HUES48 (cell line): ENCODE results near the gene WNT10A.
A peak's percentile ranks its signal among the peaks of the same experiment; 100 is the strongest.

Experiments
- H3K27ac ChIP-seq: one replicate; pipeline ENCODE4 v1.7.0; 2013; ENCODE audit warnings: low read depth, low read length, inconsistent platforms
- H3K27me3 ChIP-seq: 2 replicates; pipeline ENCODE4 v1.6.1; 2013; ENCODE audit warnings: mild to moderate bottlenecking, low read length; ENCODE audit not compliant: control insufficient read depth, insufficient read depth
- H3K36me3 ChIP-seq: 2 replicates; pipeline ENCODE4 v1.6.1; 2013; ENCODE audit warnings: low read length; ENCODE audit not compliant: control insufficient read depth, insufficient read depth
- H3K4me1 ChIP-seq: 2 replicates; pipeline ENCODE4 v1.6.1; 2013; ENCODE audit warnings: mild to moderate bottlenecking, low read length; ENCODE audit not compliant: control insufficient read depth, insufficient read depth
- H3K4me3 ChIP-seq: 2 replicates; pipeline ENCODE4 v1.5.1; 2013; ENCODE audit warnings: mild to moderate bottlenecking, low read depth, low read length
- H3K9ac ChIP-seq: 2 replicates; pipeline ENCODE4 v1.6.1; 2013; ENCODE audit warnings: mild to moderate bottlenecking, low read depth, low read length, moderate library complexity
- H3K9me3 ChIP-seq: 2 replicates; pipeline ENCODE4 v1.6.1; 2013; ENCODE audit warnings: low read length; ENCODE audit not compliant: control insufficient read depth, insufficient read depth

The WNT10A gene

DNA sequence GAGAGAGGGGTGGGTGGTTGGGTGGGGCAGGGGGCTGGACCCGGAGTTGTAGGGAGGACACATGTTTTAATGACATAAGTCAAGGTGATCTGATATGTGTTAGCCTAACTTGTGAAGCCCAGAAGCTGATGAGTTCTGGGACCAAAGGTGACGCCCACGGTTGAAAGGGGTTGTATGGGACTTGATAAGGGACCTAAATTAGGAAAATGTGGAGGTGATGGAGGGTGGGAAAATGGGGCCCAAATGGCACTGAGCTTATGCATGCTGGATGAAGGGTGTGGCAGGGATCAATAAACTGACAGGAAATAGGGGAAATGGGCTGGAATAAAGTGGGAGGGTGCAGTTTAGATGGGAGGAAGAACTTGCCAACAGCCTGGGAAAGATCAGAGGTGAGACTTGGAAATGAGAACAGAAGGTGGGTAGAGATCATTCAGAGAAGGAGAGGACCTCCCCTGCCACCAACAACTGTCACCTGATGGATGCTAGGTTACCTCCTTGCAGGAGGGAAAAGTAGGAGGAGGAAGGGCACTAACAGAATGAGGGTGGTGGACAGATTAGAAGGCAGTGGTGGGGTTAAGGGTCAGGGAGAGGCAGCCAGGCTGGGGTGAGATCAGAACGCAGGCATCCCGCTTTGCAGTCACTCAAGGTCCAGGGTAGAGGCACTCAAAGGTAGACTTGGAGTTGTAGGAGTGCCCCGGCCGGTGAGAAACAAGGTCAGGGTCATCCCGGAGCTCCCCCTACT lies 15.3 kb downstream of the WNT10A start:
- peaks cover 36% of the 10 kb centered on the region for H3K4me1 ChIP-seq
- 0 out of 2 replicates have a peak overlapping the region, but pooled peaks have one; percentile 52 for H3K4me3 ChIP-seq
- H3K9me3 ChIP-seq: no peaks in the 10 kb centered on the region; the same call in 1 of the 2 replicates
- peaks cover 98% of the 10 kb centered on the region for H3K27me3 ChIP-seq
- H3K27ac ChIP-seq: no peak overlapping the region
- no peak overlapping the region for H3K9ac ChIP-seq
- H3K36me3 ChIP-seq: no peaks in the 10 kb centered on the region

GRCh38 chr2:218896501-218897393 lies 16.1 kb downstream of the WNT10A start:
- Histone ChIP-seq H3K27me3 (peaks cover 98% of the 10 kb centered on the region), H3K9me3 (no peaks in the 10 kb centered on the region; the same call in 1 of the 2 replicates), H3K27ac (no peak overlapping the region), H3K36me3 (no peaks in the 10 kb centered on the region), H3K9ac (no peak overlapping the region), H3K4me3 (peak overlapping the region; percentile 52), H3K4me1 (peaks cover 36% of the 10 kb centered on the region)

DNA sequence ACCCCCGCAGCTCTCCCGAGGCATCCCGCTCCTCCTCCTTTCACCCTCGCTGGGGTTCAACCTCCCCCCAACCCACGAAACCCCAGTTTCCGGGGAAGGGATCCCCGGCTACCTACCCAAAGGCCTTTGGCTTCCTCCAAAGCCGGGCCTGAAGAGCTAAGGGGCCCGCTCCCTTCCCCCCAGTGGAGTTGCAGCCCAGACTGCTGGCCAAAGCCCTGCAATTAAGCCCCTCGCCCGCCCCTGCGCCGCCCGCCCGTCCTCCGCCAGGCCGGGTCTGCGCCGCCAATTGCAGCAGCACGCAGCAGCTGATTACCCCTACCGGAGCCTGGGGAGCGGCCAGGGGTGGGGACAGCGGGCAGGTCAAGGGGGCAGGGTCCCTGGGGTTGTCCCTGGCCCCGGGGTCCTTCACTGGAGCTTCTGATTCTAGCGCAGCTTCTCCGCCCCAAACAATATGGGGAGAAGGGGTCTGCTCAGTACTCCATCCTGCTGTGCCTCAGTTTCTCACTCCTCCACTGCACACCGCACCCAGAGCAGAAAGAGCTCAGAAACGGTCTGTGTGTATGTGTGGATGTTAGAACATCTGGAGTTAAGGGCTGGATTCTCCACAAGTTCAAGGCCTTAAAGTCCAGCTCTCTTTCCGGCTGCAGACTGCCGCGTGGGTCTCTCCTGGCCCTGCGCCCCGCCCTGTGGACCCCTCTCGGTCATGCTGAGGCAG lies 16.9 kb downstream of the WNT10A start:
- Histone ChIP-seq H3K9ac (no peak overlapping the region), H3K9me3 (no peaks in the 10 kb centered on the region; the same call in 1 of the 2 replicates), H3K36me3 (no peaks in the 10 kb centered on the region), H3K4me1 (peaks cover 36% of the 10 kb centered on the region), H3K4me3 (peak overlapping the region; percentile 52), H3K27me3 (peaks cover 98% of the 10 kb centered on the region), H3K27ac (no peak overlapping the region)

GRCh38 chr2:218898109-218898878 lies 17.6 kb downstream of the WNT10A start:
- H3K27me3 ChIP-seq: peaks cover 98% of the 10 kb centered on the region
- no peak overlapping the region for H3K9ac ChIP-seq
- peaks cover 34% of the 10 kb centered on the region for H3K4me1 ChIP-seq
- H3K9me3 ChIP-seq: no peaks in the 10 kb centered on the region; the same call in 1 of the 2 replicates
- H3K36me3 ChIP-seq: no peaks in the 10 kb centered on the region
- peak overlapping the region; percentile 31; the same call in 1 of the 2 replicates for H3K4me3 ChIP-seq
- H3K27ac ChIP-seq: no peak overlapping the region

GRCh38 chr2:218899147-218899546 lies 18.5 kb downstream of the WNT10A start:
- no peaks in the 10 kb centered on the region; the same call in 1 of the 2 replicates for H3K9me3 ChIP-seq
- peaks cover 31% of the 10 kb centered on the region for H3K4me1 ChIP-seq
- no peak overlapping the region for H3K9ac ChIP-seq
- H3K36me3 ChIP-seq: no peaks in the 10 kb centered on the region
- peaks cover 96% of the 10 kb centered on the region for H3K27me3 ChIP-seq
- no peak overlapping the region for H3K27ac ChIP-seq
- H3K4me3 ChIP-seq: no peak overlapping the region

DNA sequence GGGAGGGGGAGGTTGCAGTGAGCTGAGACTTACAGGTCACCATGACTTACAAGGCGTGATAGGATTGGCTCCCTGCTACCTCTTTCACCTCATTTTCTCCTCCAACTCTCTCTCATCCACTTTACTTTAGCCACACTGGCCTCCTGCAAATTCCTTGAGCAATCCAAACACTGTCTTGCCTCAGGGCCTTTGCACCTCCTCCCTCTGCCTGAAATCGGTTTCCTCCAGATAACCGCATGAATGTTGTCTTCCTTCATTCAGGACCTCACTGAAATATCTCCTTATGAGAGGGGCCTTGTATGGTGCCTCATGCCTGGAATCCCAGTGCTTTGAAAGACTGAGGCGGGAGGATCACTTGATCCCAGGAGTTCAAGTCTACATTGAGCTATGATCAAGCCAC lies 21.8 kb downstream of the WNT10A start:
- Histone ChIP-seq H3K4me3 (no peak overlapping the region), H3K27me3 (peaks cover 87% of the 10 kb centered on the region), H3K9ac (no peak overlapping the region), H3K27ac (no peak overlapping the region), H3K36me3 (no peaks in the 10 kb centered on the region), H3K4me1 (no peaks in the 10 kb centered on the region; the same call in 1 of the 2 replicates), H3K9me3 (no peaks in the 10 kb centered on the region; the same call in 1 of the 2 replicates)

DNA sequence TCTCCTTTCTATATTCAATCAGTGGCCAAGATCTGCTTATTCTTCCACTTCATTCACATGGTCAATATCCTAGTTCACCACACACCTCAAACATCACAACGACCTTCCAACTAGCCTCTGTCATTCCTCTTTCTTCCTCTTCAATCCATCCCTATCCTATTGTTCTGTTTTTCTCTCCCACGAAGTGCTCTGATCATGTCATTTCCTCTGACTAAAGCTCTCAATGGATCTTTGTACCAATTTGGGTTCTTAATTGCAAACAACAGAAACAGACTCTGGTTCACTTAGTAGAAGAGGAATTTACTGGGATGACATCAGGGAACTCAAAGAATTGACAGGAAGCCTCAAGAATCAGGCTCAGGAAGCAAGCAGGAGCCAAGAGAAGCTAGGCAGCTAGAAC lies 23.5 kb downstream of the WNT10A start:
- Histone ChIP-seq H3K9me3 (no peaks in the 10 kb centered on the region; the same call in 1 of the 2 replicates), H3K27ac (no peak overlapping the region), H3K27me3 (peaks cover 80% of the 10 kb centered on the region), H3K4me3 (no peak overlapping the region), H3K4me1 (no peaks in the 10 kb centered on the region), H3K9ac (no peak overlapping the region), H3K36me3 (no peaks in the 10 kb centered on the region)

DNA sequence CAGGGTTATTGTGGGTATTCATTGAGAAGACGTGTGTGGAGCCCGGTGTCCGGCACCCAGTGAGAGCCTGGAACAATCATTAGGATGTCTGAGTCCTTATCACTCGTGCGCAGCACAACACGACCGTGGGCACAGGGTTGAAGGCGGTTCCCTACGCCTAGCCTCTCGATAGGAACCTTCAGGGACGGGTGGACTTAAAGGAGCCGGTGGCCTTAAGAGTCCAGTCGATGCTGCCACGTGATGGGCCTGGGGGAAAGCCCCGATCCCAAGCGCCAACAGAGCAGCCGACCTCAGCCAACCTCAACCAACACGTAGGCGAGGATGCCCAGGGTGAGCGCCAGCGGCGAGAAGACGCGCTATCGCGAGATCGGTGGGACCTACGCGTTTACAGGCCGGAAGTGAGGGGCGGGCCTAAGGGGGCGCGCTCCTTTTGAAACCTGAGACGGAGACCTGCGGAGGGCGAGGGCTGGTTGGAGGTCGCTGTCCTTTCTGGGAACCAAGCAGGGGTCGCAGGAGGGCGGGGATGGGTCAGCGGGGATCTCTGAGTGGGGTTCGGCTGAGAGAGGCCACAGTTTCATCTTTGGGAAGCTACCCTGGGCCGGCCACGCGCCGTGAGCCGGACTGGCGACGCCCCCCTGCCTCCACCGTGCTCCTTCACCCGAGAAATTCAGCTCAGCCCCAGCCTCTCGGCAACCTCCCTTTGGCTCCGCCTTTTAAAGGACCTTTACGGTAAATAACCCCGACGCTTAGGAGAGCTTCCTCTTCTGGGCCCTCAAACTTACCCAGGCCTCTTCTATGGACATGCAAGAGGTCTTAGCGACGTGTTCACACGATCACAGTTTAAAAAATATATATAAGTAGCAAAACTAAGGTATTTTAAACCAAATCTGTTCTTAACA lies 28.3 kb downstream of the WNT10A start:
- H3K27ac ChIP-seq: peak overlapping the region; percentile 83
- peak overlapping the region; percentile 76 for H3K4me3 ChIP-seq
- H3K9ac ChIP-seq: peak overlapping the region; percentile 70

GRCh38 chr2:218910741-218911140 lies 30.1 kb downstream of the WNT10A start:
- Histone ChIP-seq H3K9ac (no peak overlapping the region), H3K9me3 (no peaks in the 10 kb centered on the region), H3K4me1 (peaks cover 2% of the 10 kb centered on the region; the same call in 1 of the 2 replicates), H3K4me3 (no peak overlapping the region), H3K36me3 (no peaks in the 10 kb centered on the region), H3K27me3 (peaks cover 22% of the 10 kb centered on the region), H3K27ac (no peak overlapping the region)

More for the DNA sequence above, 28.3 kb downstream of the WNT10A start:
- Histone ChIP-seq H3K36me3 (no peaks in the 10 kb centered on the region), H3K9me3 (no peaks in the 10 kb centered on the region), H3K4me1 (peaks cover 2% of the 10 kb centered on the region; the same call in 1 of the 2 replicates), H3K27me3 (peaks cover 36% of the 10 kb centered on the region)
